NB4 (cell line): Measurements from ENCODE around the gene CCRL2.

ENCODE experiments used
- DNase-seq: peaks from one replicate; pipeline ENCODE4 v3.0.0; 2010; ENCODE audit warnings: low read depth
- H3K4me3 ChIP-seq: one replicate; pipeline ENCODE4 v1.5.1; 2011; ENCODE audit warnings: mild to moderate bottlenecking, low read depth, low read length, moderate library complexity
- MYC ChIP-seq: IDR thresholded peaks from 2 replicates; pipeline ENCODE4 v1.6.1; 2011; ENCODE audit warnings: low read depth, low read length
- POLR2A ChIP-seq: IDR thresholded peaks from 2 replicates; pipeline ENCODE4 v1.6.1; 2011; ENCODE audit warnings: mild to moderate bottlenecking; ENCODE audit not compliant: insufficient read length; ENCODE audit errors: extremely low read depth
- TF ChIP-seq, protein P1 (sequence below): IDR thresholded peaks from 2 replicates; pipeline ENCODE4 v1.6.1; 2011; ENCODE audit warnings: low read depth, low read length
- TF ChIP-seq, protein P2 (sequence below): IDR thresholded peaks from one replicate; pipeline ENCODE4 v1.5.1; 2012; ENCODE audit warnings: low read depth, low read length

CCRL2 gene

DNA sequence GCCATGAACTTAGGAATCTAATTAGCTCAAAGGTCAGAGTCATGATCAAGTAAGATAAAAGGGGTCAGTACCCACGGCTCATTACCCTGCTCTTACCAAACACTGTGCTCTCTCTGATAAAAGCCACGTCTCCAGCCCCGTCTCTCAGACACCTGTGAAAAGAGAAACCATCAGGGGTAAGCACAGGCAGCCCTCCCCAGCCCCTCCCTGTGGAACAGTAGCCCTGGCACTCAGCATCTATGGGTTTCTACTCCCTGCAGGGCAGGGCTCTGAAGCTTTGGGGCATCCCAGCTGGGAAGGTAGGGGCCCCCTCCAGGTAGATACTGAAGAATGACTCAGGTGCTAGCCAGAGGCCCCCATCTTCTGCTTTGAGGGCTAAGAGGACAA, 47.1 kb downstream of the CCRL2 start:
- no peak overlapping the region for H3K4me3 ChIP-seq
- TF ChIP-seq MYC (no peak), POLR2A (no peak)
- TF ChIP-seq, protein P1, sequence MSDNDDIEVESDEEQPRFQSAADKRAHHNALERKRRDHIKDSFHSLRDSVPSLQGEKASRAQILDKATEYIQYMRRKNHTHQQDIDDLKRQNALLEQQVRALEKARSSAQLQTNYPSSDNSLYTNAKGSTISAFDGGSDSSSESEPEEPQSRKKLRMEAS = no peak
- TF ChIP-seq, protein P2, sequence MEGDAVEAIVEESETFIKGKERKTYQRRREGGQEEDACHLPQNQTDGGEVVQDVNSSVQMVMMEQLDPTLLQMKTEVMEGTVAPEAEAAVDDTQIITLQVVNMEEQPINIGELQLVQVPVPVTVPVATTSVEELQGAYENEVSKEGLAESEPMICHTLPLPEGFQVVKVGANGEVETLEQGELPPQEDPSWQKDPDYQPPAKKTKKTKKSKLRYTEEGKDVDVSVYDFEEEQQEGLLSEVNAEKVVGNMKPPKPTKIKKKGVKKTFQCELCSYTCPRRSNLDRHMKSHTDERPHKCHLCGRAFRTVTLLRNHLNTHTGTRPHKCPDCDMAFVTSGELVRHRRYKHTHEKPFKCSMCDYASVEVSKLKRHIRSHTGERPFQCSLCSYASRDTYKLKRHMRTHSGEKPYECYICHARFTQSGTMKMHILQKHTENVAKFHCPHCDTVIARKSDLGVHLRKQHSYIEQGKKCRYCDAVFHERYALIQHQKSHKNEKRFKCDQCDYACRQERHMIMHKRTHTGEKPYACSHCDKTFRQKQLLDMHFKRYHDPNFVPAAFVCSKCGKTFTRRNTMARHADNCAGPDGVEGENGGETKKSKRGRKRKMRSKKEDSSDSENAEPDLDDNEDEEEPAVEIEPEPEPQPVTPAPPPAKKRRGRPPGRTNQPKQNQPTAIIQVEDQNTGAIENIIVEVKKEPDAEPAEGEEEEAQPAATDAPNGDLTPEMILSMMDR = no peak
- DNase-seq = no peak

DNA sequence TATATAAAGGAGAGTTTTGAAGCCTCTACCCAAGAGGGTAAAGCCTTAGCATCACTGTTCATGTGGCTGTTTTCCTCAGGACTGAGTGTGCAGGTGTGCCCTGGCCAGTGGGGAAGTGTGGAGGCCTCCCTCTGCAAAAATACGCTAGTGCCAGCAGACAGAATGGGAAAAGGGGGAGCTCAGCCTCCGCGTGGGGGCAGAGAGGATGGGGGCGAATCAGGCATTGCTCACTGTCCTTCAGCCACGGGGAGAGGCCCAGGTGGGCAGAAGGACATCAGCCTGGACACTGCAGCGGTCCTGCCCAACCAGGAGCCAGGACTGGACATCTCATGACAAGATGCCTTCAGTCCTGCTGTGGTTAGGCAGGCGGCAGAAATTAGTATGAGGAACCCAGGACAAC, 47.5 kb downstream of the CCRL2 start:
- TF ChIP-seq, protein P1 = no peak
- no peak for TF ChIP-seq POLR2A
- TF ChIP-seq, protein P2 = no peak
- no peak for TF ChIP-seq MYC
- no peak for DNase-seq
- H3K4me3 ChIP-seq = no peak overlapping the region

GRCh38 chr3:46455231-46456115, 48.4 kb downstream of the CCRL2 start:
- no peak for DNase-seq
- no peak overlapping the region for H3K4me3 ChIP-seq
- TF ChIP-seq, protein P1 = no peak
- no peak for TF ChIP-seq MYC
- TF ChIP-seq POLR2A = no peak
- TF ChIP-seq, protein P2 = no peak

DNA sequence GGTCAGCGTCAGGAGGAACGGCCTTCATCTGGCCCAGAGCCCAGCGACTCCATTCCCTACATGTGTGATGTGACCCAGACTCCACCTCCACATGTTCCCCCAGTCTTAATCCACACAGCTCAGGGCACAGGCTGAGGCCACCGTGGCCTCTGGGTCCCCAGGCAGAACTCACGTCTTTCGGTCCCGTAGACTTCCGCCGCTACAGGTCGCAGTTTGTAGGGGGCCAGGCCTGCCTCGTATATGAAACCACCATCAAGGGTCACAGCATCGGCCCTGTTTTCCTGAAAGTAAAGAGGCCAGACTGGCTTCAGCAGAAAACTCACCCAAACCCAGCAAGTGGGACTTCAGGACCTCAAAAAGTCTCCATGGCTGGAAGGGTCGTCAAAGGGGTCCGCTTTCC, 49.1 kb downstream of the CCRL2 start:
- TF ChIP-seq MYC (no peak), POLR2A (no peak)
- TF ChIP-seq, protein P2 = no peak
- TF ChIP-seq, protein P1 = no peak
- DNase-seq = no peak
- no peak overlapping the region for H3K4me3 ChIP-seq
